B cell (primary cell): ENCODE measurements around the gene SRBD1. TPM values are rescaled to one million over a fixed set of nuclear protein-coding genes. Genes with fewer than 3 reads are reported as not detected.

Source experiments
- ATAC-seq: fragments of 200-7000 bp; cut with Tn5 transposase; one replicate; pipeline ENCODE4 v1.10.0; 2021; ENCODE audit warnings: low read depth, mild to moderate bottlenecking, moderate number of reproducible peaks, moderate library complexity
- CTCF ChIA-PET: fragments of 350-600 bp; sonication (Branson Sonifier 250); formaldehyde crosslinking; loops from one replicate; lab custom pipeline; 2021; ENCODE audit warnings: antibody characterized with exemption, inconsistent platforms; lab: Charles Lee
- POLR2A ChIA-PET: fragments of 350-600 bp; sonication (Branson Sonifier 250); formaldehyde crosslinking; loops from one replicate; lab custom pipeline; 2021; ENCODE audit warnings: antibody characterized with exemption; lab: Charles Lee
- DNase-seq: peaks from one replicate; pipeline ENCODE4 v3.0.0; 2013
- H2AFZ ChIP-seq: 2 replicates; pipeline ENCODE4 v1.6.1; 2012; ENCODE audit warnings: mild to moderate bottlenecking, low read depth, low read length; ENCODE audit not compliant: insufficient read depth, poor library complexity, severe bottlenecking
- H3K27ac ChIP-seq, 2 donors: 1 replicate in 1 of 2; 2 replicates in 1 of 2; pipeline ENCODE4 v1.5.1; 2012 to 2013; ENCODE audit warnings: low read length in 2 of 2, mild to moderate bottlenecking in 2 of 2, moderate library complexity in 1 of 2
- H3K27me3 ChIP-seq, 4 experiments: fragments of 200-600 bp in 1 of 4; sonication (generic) in 1 of 4; replicated peaks in 1 of 4; 1 replicate in 2 of 4; 2 replicates in 2 of 4; pipeline versions ENCODE4 v1.6.1 to v1.7.0; 2013 to 2016; ENCODE audit warnings: low read length in 3 of 4, mild to moderate bottlenecking in 2 of 4, mixed read lengths in 1 of 4, moderate library complexity in 1 of 4; ENCODE audit not compliant: insufficient read depth in 4 of 4, control insufficient read depth in 3 of 4; ENCODE audit errors: control extremely low read depth in 1 of 4
- H3K36me3 ChIP-seq, 2 experiments: replicated peaks in 1 of 2; 1 replicate in 1 of 2; 2 replicates in 1 of 2; pipeline versions ENCODE4 v1.6.1 to v1.7.1; 2013; ENCODE audit warnings: low read length in 1 of 2; ENCODE audit not compliant: insufficient read depth in 2 of 2, control insufficient read depth in 1 of 2; ENCODE audit errors: control extremely low read depth in 1 of 2, extremely low read depth in 1 of 2
- H3K4me1 ChIP-seq, 2 donors: fragments of 200-600 bp in 1 of 2; sonication (generic) in 1 of 2; 1 replicate in 1 of 2; 2 replicates in 1 of 2; pipeline versions ENCODE4 v1.5.1 to v1.6.1; 2013 to 2017; ENCODE audit warnings: low read length in 2 of 2; ENCODE audit not compliant: control insufficient read depth in 2 of 2, insufficient read depth in 2 of 2
- H3K4me2 ChIP-seq: replicated peaks from 2 replicates; pipeline ENCODE3; 2012; ENCODE audit warnings: mild to moderate bottlenecking, low read depth, low read length; ENCODE audit not compliant: poor library complexity, severe bottlenecking
- H3K4me3 ChIP-seq, 5 experiments: fragments of 200-600 bp in 1 of 5; sonication (generic) in 1 of 5; 1 replicate in 3 of 5; 2 replicates in 2 of 5; pipeline versions ENCODE4 v1.5.1 to v1.7.0; 2011 to 2016; ENCODE audit warnings: low read length in 4 of 5, mild to moderate bottlenecking in 4 of 5, low read depth in 2 of 5, control low read depth in 1 of 5, moderate library complexity in 1 of 5; ENCODE audit not compliant: insufficient read depth in 1 of 5; ENCODE audit errors: control extremely low read depth in 1 of 5, extremely low read depth in 1 of 5
- H3K79me2 ChIP-seq: fragments of 200-600 bp; sonication (generic); one replicate; pipeline ENCODE4 v1.6.0; 2016; ENCODE audit warnings: low read length; ENCODE audit not compliant: control insufficient read depth, insufficient read depth
- H3K9ac ChIP-seq: fragments of 200-600 bp; sonication (generic); 2 replicates; pipeline ENCODE4 v1.6.1; 2017; ENCODE audit warnings: mild to moderate bottlenecking, low read length, moderate library complexity
- H3K9me3 ChIP-seq, 3 donors: one replicate each; pipeline versions ENCODE4 v1.6.1 to v1.7.1; 2013; ENCODE audit warnings: low read length in 2 of 3; ENCODE audit not compliant: control insufficient read depth in 2 of 3, insufficient read depth in 1 of 3; ENCODE audit errors: control extremely low read depth in 1 of 3
- H4K20me1 ChIP-seq: 2 replicates; pipeline ENCODE4 v1.6.0; 2012; ENCODE audit warnings: mild to moderate bottlenecking, low read length; ENCODE audit not compliant: insufficient read depth, control insufficient read depth, poor library complexity, severe bottlenecking
- H3K27ac Mint-ChIP-seq: one replicate; pipeline ENCODE4 v1.8.0; 2021; ENCODE audit warnings: mixed read lengths
- H3K27me3 Mint-ChIP-seq: one replicate; pipeline ENCODE4 v1.8.0; 2021; ENCODE audit warnings: mixed read lengths
- H3K4me1 Mint-ChIP-seq: one replicate; pipeline ENCODE4 v1.8.0; 2021; ENCODE audit warnings: mixed read lengths
- H3K4me3 Mint-ChIP-seq: one replicate; pipeline ENCODE4 v1.8.0; 2021; ENCODE audit warnings: mixed read lengths
- H3K9me3 Mint-ChIP-seq: one replicate; pipeline ENCODE4 v1.8.0; 2022; ENCODE audit warnings: mixed read lengths; ENCODE audit not compliant: insufficient read depth
- CTCF ChIP-seq: fragments of 200-600 bp; IDR thresholded peaks from one replicate; pipeline ENCODE4 v1.8.0; 2022; ENCODE audit warnings: antibody characterized with exemption, mild to moderate bottlenecking
- EZH2 ChIP-seq: IDR thresholded peaks from 2 replicates; pipeline ENCODE4 v1.6.1; 2012; ENCODE audit warnings: borderline replicate concordance, low read depth, mild to moderate bottlenecking, moderate library complexity, low read length; ENCODE audit not compliant: insufficient read depth, poor library complexity, severe bottlenecking
- WGBS: methylation state at CpG from one replicate; pipeline ENCODE4 v1.1.5; 2013; ENCODE audit warnings: missing lambda C conversion rate; ENCODE audit not compliant: insufficient coverage; 5-methylcytosine and 5-hydroxymethylcytosine counted together
- intact Hi-C: fragments of 100-400 bp; cut with micrococcal nuclease; formaldehyde crosslinking; loops from one replicate; pipeline ENCODE4 v1.10.0; 2022
- polyA plus RNA-seq: library from polyadenylated mRNA; depleted of rRNA; stranded (reverse); fragments of >200 nt; gene quantifications from 2 replicates; pipeline ENCODE4 v1.2.3, GENCODE V29; 2012
- total RNA-seq, 2 donors: library from RNA; stranded (reverse); fragments of 120-200 nt in 1 of 2; gene quantifications; 1 replicate in 1 of 2; 2 replicates in 1 of 2; pipeline versions ENCODE4 v1.2.3 to v1.2.4, GENCODE V29; 2013 to 2022

Gene SRBD1
- total and polyA plus RNA-seq, 2 donors (not counting 1 experiment from before 2014, with no cell fraction given) = 6.2 to 27.1 TPM

GRCh38 chr2:45652090-45653031 lies 41.3 kb upstream of the SRBD1 start:
- peak overlapping the region; percentile 53 for H2AFZ ChIP-seq
- H3K4me2 ChIP-seq = peak overlapping the region; percentile 76
- H3K36me3 ChIP-seq = no peaks in the 10 kb centered on the region
- H4K20me1 ChIP-seq = peaks cover 39% of the 10 kb centered on the region
- no peaks in the 10 kb centered on the region for H3K27me3 Mint-ChIP-seq
- H3K9me3 Mint-ChIP-seq = no peaks in the 10 kb centered on the region
- no peaks in the 10 kb centered on the region for H3K27me3 ChIP-seq
- no peak for TF ChIP-seq CTCF
- no peak for TF ChIP-seq EZH2
- DNase-seq = peak; percentile 59
- H3K4me1 ChIP-seq = peaks cover 25 to 43% of the 10 kb centered on the region in 2 donors
- H3K79me2 ChIP-seq = peaks cover 63% of the 10 kb centered on the region
- H3K27ac Mint-ChIP-seq = peak overlapping the region; percentile 86
- H3K9me3 ChIP-seq = no peaks in the 10 kb centered on the region
- H3K4me1 Mint-ChIP-seq = peaks cover 56% of the 10 kb centered on the region
- no peak overlapping the region for H3K27ac ChIP-seq
- intact Hi-C loops = loop anchor here (2.0 to 5.0 kb wide), 3 partner anchors 42 to 235 kb away; no protein-coding TSS in a partner anchor
- peak overlapping the region; percentile 70 to 91 (median 86) for H3K4me3 ChIP-seq
- ChIA-PET CTCF (interaction anchor here (1.1 to 5.2 kb wide), 10 partner anchors 8 to 998 kb away, joined by 3 to 86 read pairs (median 4); no protein-coding TSS in a partner anchor), POLR2A (interaction anchor here (0.6 to 5.1 kb wide), 10 partner anchors 11 to 1548 kb away, joined by 3 to 89 read pairs (median 4); no protein-coding TSS in a partner anchor)
- peak overlapping the region; percentile 96 for H3K4me3 Mint-ChIP-seq
- peak overlapping the region; percentile 90 for H3K9ac ChIP-seq
- ATAC-seq = no peak
- under 1% methylated on average over 52 of the region's 53 CpGs for WGBS
